22Rv1 (cell line): ENCODE data around the gene TEX22.

Experiments
- ZFX ChIP-seq: fragments of 450-650 bp; IDR thresholded peaks from 2 replicates; pipeline ENCODE4 v1.6.1; 2017; ENCODE audit warnings: antibody characterized with exemption, borderline replicate concordance
- TF ChIP-seq, protein P1 (sequence below): fragments of 450-650 bp; IDR thresholded peaks from 2 replicates; pipeline ENCODE4 v1.5.1; 2017; ENCODE audit warnings: mild to moderate bottlenecking

DNA sequence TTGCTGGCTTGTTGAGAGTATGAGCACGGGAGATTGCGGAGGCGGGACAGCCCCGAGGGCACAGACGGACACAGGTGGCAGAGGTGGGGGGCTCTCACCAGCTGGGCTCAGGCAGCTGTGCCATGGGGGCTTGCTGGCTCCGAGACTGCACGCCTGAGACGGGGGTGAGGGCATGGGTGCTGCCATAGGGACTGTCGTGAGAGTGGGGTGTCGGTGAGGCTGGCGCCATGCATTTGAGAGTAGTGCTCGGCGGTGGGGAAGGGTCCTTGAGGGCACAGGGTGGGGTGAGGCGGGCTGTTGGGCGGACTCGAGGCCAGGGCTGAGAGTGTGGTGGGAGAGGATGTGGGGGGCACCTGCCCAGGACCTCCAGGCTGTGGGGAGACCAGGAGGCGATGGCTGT lies 40.7 kb upstream of the TEX22 start:
- TF ChIP-seq, protein P1, sequence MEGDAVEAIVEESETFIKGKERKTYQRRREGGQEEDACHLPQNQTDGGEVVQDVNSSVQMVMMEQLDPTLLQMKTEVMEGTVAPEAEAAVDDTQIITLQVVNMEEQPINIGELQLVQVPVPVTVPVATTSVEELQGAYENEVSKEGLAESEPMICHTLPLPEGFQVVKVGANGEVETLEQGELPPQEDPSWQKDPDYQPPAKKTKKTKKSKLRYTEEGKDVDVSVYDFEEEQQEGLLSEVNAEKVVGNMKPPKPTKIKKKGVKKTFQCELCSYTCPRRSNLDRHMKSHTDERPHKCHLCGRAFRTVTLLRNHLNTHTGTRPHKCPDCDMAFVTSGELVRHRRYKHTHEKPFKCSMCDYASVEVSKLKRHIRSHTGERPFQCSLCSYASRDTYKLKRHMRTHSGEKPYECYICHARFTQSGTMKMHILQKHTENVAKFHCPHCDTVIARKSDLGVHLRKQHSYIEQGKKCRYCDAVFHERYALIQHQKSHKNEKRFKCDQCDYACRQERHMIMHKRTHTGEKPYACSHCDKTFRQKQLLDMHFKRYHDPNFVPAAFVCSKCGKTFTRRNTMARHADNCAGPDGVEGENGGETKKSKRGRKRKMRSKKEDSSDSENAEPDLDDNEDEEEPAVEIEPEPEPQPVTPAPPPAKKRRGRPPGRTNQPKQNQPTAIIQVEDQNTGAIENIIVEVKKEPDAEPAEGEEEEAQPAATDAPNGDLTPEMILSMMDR, result no peak
- no peak for TF ChIP-seq ZFX
